ENCODE measurements around the gene VSTM2L. TPM values are rescaled to one million over a fixed set of nuclear protein-coding genes. Genes with fewer than 3 reads are reported as not detected.
A peak's percentile ranks its signal among the peaks of the same experiment; 100 is the strongest.

Gene VSTM2L
- total RNA-seq, 1 donor from 2014 or later: 15.9 TPM

- TF ChIP-seq, protein P1, sequence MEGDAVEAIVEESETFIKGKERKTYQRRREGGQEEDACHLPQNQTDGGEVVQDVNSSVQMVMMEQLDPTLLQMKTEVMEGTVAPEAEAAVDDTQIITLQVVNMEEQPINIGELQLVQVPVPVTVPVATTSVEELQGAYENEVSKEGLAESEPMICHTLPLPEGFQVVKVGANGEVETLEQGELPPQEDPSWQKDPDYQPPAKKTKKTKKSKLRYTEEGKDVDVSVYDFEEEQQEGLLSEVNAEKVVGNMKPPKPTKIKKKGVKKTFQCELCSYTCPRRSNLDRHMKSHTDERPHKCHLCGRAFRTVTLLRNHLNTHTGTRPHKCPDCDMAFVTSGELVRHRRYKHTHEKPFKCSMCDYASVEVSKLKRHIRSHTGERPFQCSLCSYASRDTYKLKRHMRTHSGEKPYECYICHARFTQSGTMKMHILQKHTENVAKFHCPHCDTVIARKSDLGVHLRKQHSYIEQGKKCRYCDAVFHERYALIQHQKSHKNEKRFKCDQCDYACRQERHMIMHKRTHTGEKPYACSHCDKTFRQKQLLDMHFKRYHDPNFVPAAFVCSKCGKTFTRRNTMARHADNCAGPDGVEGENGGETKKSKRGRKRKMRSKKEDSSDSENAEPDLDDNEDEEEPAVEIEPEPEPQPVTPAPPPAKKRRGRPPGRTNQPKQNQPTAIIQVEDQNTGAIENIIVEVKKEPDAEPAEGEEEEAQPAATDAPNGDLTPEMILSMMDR (IDR thresholded peaks at IDR 0.05; ENCODE audit: partially characterized antibody, unreplicated experiment): no peak
- Mint-ChIP-seq H3K4me1 (ENCODE audit: low read depth, unreplicated experiment) (peaks cover 55% of the 10 kb centered on the region), H3K27me3 (ENCODE audit: unreplicated experiment) (peaks cover 2% of the 10 kb centered on the region), H3K36me3 (ENCODE audit: unreplicated experiment) (no peaks in the 10 kb centered on the region), H3K4me3 (ENCODE audit: unreplicated experiment) (peak overlapping the region; percentile 12), H3K9me3 (ENCODE audit: unreplicated experiment) (peaks cover 6% of the 10 kb centered on the region), H3K27ac (ENCODE audit: unreplicated experiment) (peak overlapping the region; percentile 94)
- no peak for DNase-seq
Measured at GRCh38 chr20:37869334-37869861, 33.5 kb upstream of the VSTM2L start.

DNA sequence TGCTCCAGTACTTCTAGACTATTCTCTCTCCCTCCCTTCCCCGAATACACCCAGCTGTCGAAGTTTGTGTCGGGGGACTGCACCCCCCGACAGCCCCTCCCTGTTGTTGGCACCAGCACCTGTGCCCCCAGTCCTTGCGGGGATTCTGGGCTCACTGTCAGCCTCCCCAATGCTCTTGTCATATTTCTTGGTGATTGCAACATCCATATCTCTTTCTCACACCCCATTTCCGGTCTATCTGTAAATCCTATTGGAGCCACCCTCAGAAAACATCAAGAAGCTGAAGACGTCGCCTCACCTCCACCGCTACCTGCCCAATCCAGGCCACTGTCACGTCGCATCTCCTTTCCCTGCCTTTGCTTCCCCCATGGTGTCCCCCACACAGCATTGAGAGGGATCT lies 32.6 kb upstream of the VSTM2L start:
- DNase-seq: no peak
- Mint-ChIP-seq H3K27me3 (ENCODE audit: unreplicated experiment) (peaks cover 3% of the 10 kb centered on the region), H3K36me3 (ENCODE audit: unreplicated experiment) (no peaks in the 10 kb centered on the region), H3K4me3 (ENCODE audit: unreplicated experiment) (peak overlapping the region; percentile 13), H3K27ac (ENCODE audit: unreplicated experiment) (peak overlapping the region; percentile 83), H3K9me3 (ENCODE audit: unreplicated experiment) (peaks cover 6% of the 10 kb centered on the region), H3K4me1 (ENCODE audit: low read depth, unreplicated experiment) (peaks cover 50% of the 10 kb centered on the region)
- TF ChIP-seq, protein P1 (IDR thresholded peaks at IDR 0.05; ENCODE audit: partially characterized antibody, unreplicated experiment): no peak

DNA sequence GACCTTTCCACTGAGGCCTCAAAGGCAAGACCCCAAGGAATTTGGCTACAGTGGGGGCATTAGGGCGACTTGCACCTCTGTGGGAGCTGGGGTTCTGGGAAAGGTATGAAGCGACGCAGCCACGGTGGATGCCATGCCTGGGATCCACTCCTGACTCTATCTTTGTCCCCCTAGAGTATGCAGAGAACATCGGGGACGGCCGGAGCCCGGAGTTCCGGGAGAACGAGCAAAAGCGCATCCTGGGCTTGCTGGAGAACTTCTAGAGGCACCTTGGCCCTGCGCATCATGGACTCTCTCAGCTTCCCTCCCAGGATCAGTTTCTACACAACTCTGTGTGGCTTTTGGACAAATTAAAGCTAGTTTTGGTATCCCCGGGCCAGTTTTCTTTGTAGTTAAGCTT lies 31.2 kb upstream of the VSTM2L start:
- DNase-seq: no peak
- H3K27ac Mint-ChIP-seq (ENCODE audit: unreplicated experiment): no peak overlapping the region
- H3K27me3 Mint-ChIP-seq (ENCODE audit: unreplicated experiment): peaks cover 7% of the 10 kb centered on the region
- H3K4me3 Mint-ChIP-seq (ENCODE audit: unreplicated experiment): no peak overlapping the region
- peaks cover 56% of the 10 kb centered on the region for H3K4me1 Mint-ChIP-seq (ENCODE audit: low read depth, unreplicated experiment)
- H3K9me3 Mint-ChIP-seq (ENCODE audit: unreplicated experiment): peaks cover 10% of the 10 kb centered on the region
- peaks cover 4% of the 10 kb centered on the region for H3K36me3 Mint-ChIP-seq (ENCODE audit: unreplicated experiment)
- TF ChIP-seq, protein P1 (IDR thresholded peaks at IDR 0.05; ENCODE audit: partially characterized antibody, unreplicated experiment): no peak

DNA sequence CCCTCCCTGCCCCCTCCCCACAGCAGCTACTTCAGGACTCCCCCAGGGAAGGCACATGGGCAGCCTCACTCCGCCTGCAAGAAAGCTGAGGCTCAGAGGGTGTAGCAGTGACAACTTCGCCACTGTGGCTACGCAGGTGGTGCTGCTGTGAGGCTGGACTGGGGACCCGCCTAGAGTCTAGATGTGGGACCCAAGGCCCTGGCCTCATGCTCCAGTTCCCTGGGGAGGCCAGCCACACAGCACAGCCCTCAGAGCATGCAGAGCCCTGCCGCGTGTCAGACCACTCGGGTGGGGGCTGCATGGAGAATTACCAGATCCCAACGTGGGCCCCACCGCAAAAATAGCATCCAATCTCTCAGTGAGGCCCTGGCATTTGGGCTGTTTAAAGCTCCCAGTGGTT lies 30.8 kb upstream of the VSTM2L start:
- Mint-ChIP-seq H3K27ac (ENCODE audit: unreplicated experiment) (no peak overlapping the region), H3K36me3 (ENCODE audit: unreplicated experiment) (peaks cover 4% of the 10 kb centered on the region), H3K4me3 (ENCODE audit: unreplicated experiment) (no peak overlapping the region), H3K27me3 (ENCODE audit: unreplicated experiment) (peaks cover 6% of the 10 kb centered on the region), H3K4me1 (ENCODE audit: low read depth, unreplicated experiment) (peaks cover 54% of the 10 kb centered on the region), H3K9me3 (ENCODE audit: unreplicated experiment) (peaks cover 10% of the 10 kb centered on the region)
- no peak for DNase-seq
- TF ChIP-seq, protein P1 (IDR thresholded peaks at IDR 0.05; ENCODE audit: partially characterized antibody, unreplicated experiment): no peak

DNA sequence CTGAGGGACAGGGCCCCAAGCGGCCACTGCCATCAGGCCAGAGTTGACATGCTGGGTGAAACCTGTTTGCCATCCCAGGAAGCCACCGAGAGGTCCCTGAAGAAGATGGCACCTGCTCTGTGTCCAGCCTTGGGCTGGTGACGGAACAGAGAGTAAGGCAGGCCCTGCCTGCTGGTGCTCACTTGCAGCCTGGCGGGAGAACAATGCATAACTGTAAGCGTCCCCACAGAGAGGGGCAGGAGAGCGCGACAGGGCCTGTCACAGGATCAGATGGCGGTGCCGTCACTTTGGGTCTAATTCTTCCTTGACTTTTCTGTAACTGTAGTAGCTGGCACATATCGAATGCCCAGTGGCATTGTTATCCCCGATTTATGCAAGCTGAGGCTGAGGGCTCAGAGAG lies 29.0 kb upstream of the VSTM2L start:
- TF ChIP-seq, protein P1 (IDR thresholded peaks at IDR 0.05; ENCODE audit: partially characterized antibody, unreplicated experiment): no peak
- H3K4me3 Mint-ChIP-seq (ENCODE audit: unreplicated experiment): no peak overlapping the region
- no peak overlapping the region for H3K27ac Mint-ChIP-seq (ENCODE audit: unreplicated experiment)
- peaks cover 47% of the 10 kb centered on the region for H3K4me1 Mint-ChIP-seq (ENCODE audit: low read depth, unreplicated experiment)
- no peak for DNase-seq
- H3K9me3 Mint-ChIP-seq (ENCODE audit: unreplicated experiment): peaks cover 12% of the 10 kb centered on the region
- H3K36me3 Mint-ChIP-seq (ENCODE audit: unreplicated experiment): peaks cover 4% of the 10 kb centered on the region
- H3K27me3 Mint-ChIP-seq (ENCODE audit: unreplicated experiment): peaks cover 5% of the 10 kb centered on the region

Measured in glutamatergic neuron (in vitro differentiated cells).